ENCODE results near the gene CARS1.

Gene CARS1

DNA sequence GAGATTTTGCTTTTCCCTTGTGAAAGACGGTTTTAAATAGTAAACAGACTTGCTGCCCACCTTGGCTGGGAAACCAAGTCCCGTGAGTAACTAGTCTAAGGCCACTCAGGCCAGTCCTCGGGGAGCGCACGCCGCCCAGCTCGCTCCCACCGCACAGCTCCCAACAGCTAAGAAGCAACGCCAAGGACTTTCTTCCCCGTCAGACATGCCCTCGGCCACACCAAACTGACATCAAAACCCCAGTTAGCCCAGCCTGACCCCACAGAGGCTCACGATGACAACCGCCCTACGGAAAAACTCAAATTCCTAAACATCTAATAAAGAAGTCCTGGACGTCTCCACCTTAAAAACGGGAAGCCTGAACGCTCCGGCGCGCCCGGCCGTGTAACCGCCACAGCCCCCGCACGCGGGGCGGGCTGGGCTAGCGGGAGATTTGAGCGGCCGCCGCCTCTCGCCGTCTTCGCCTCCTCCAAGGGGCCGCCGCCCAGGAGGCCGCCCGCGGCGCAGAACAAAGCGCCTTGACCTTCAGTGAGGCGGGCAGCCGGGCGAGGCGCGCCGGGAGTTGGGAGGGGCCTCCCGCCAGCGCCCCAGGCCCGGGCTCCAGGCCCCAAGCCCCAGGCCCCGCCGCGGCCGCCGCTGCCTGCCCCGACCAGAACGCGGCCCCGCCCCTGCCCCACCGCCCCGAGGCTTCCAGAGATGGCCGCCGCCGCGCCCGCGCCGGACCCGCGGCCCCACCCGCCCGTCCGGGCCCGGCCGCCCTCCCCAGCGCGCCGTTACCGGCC, 65.6 kb downstream of the CARS1 start:
- no peak for DNase-seq (ENCODE audit: low read depth)

GRCh38 chr11:2990617-2991451, 66.4 kb downstream of the CARS1 start:
- DNase-seq (ENCODE audit: low read depth), result no peak

- DNase-seq (ENCODE audit: low read depth), result no peak
Measured at GRCh38 chr11:2989551-2989950, 67.7 kb downstream of the CARS1 start.

GRCh38 chr11:2989006-2989405, 68.2 kb downstream of the CARS1 start:
- DNase-seq (ENCODE audit: low read depth), result no peak

- no peak for DNase-seq (ENCODE audit: low read depth)
Measured at GRCh38 chr11:2987881-2988861, 69.1 kb downstream of the CARS1 start.

GRCh38 chr11:2983908-2984307, 73.3 kb downstream of the CARS1 start:
- DNase-seq (ENCODE audit: low read depth), result no peak

DNA sequence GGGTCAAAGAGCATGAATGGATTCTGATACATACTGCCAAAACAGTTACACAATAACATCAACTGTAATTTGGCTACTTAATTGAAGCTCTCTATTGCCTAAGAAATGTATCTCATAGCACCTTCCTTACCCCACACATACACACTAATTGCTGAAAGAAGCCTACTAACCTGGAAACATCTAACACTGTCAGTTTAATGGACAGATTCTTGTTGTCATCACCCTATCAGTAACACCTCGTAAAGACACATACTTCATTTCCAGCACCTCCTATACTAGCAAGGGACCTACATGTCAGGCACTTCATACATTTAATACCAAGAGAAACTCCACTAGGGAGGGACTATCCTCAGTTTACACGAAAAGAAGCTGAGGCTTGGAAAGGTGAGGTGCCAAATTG, 75.0 kb downstream of the CARS1 start:
- DNase-seq (ENCODE audit: low read depth), result no peak

DNA sequence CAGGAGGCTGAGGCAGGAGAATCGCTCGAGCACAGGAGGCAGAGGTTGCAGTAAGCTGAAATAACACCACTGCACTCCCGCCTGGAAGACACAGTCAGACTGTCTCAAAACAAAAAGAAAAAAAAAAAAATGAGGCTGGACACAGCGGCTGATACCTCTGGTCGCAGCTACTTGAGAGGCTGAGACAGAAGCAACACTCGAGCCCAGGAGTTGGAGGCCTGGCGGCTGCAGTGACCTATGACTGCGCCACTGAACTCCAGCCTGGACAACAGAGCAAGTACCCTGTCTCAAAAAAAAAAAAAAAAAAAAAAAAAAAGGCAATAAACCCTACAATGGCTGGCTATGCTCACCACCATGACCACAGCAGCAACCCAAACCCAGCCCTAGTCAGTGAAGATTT, 76.1 kb downstream of the CARS1 start:
- no peak for DNase-seq (ENCODE audit: low read depth)

DNA sequence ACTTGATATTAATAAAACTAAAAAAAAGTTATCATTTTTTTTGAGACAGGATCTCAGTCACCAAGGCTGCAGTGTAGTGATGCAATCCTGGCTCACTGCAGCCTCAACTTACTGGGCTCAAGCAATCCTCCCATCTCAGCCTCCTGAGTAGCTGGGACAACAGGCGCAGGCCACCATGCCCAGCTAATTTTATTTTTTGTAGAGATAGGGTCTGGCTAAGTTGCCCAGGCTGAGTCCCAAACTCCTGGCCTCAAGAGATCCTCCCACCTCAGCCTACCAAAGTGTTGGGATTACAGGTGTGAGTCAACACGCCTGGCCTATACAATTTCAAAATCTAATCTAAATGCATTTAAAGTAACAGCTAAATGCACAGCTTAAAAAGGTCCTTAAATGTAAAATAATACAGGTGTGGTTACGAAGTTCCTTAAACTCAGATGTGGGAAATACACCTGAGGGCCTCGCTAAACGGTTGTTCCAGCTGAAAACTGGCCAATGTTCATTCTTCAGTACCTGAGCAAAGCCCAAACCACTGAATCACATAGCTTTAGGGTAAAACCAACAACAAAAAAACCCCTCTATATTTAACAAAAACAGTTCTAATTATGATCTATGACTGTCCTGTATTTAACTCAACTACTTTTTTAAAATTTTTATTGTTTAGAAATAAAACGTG, 76.9 kb downstream of the CARS1 start:
- no peak for DNase-seq (ENCODE audit: low read depth)

GRCh38 chr11:2977113-2977512, 80.1 kb downstream of the CARS1 start:
- no peak for DNase-seq (ENCODE audit: low read depth)

DNA sequence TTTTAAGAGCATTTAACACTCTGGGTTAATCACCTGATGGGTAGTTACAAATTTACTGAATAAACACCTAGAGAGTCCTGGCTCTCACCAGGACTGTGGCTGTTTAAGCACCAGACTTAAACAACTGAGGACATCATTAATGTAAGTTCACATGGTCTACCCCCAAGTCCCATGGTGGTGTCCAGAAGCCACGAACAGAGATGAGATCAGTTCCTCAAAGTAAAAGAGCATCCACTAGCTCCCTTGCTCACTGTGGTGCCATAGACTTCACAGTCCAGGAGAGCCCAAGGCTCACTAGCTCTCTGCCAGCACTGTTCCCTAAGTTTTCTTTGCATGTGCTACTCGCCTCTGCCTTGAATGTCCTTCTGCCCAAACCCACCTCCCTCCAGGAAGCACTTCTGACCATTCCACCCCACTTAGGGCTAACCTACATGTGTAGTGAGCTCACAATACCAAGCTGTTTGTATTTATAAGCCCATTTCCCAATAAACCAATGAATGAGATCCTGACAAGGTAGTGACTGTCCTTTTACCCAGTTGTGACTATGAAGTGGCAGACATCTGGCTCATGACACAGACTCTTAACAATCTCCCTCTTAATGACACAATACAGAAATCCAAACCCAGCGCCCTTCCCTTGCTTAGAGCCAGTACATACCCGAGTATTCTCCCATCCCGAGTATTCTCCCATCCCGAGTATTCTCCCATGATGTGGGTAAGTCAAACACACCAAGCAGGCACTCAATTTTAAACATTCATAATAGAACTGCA, 80.7 kb downstream of the CARS1 start:
- DNase-seq (ENCODE audit: low read depth), result no peak

- no peak for DNase-seq (ENCODE audit: low read depth)
Measured at GRCh38 chr11:2975594-2975993, 81.6 kb downstream of the CARS1 start.

- no peak for DNase-seq (ENCODE audit: low read depth)
Measured at GRCh38 chr11:2974272-2974671, 83.0 kb downstream of the CARS1 start.

GRCh38 chr11:2968341-2968900, 88.8 kb downstream of the CARS1 start:
- DNase-seq (ENCODE audit: low read depth), result no peak

DNA sequence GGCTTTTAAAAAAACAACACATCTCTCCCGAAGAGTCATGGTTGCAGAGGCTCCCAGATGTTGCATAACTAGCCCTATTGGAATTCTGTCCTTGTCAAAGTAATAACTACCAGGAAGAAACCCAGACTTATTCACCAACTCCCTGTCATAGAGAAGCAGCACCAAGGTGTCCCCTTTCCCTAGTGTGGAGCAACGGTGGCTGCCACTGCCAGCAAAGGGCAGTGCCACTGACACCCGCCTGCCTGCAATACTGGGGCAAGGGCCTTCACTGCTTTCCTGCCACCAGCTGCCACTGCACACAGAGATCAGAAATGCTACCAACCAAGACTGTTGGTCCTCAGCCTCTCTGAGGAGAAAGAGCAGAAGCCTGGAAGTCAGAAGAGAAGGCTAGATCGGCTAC, 92.4 kb downstream of the CARS1 start:
- no peak for DNase-seq (ENCODE audit: low read depth)

DNA sequence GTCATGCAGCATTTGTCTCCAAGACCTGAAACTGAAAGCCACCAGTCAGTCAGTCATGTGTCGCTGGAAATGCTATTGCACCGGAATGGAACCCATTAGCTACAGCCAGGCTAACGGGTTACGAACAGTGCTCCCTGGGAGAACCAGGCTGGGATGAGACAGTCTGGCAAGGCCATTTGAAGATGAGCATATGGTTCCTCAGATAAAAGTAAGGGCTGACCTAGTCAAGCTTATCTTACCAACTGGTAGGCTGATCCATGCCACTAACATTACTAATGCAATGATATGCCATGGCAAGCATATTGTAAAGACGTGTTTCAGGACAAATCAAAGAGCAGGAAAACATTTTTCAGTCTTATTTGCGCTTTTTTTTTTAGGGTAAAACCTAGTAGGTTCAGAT, 93.5 kb downstream of the CARS1 start:
- DNase-seq (ENCODE audit: low read depth), result no peak

GRCh38 chr11:2963112-2963754, 94.0 kb downstream of the CARS1 start:
- no peak for DNase-seq (ENCODE audit: low read depth)

- no peak for DNase-seq (ENCODE audit: low read depth)
Measured at GRCh38 chr11:2961080-2961479, 96.1 kb downstream of the CARS1 start.

DNA sequence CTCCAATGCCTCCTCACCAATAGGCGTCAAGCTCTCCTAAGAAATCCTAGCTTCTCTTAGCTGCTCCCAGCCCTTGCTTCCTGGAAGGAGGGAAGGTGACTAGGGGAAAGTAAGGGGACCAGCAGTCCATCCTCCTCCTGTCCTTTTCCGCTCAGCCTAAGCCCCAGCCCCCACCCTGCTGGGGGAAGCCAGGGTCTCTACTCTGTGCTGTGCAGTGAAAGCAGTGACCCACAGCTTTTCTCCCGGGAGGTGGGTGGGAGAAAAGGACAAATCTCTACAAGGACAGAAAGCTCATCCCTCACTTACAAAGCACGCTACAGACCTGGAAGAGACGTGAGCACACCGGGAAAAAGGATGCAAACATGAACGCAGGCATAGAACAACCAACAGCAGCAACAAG, 97.1 kb downstream of the CARS1 start:
- no peak for DNase-seq (ENCODE audit: low read depth)

GRCh38 chr11:2958251-2958650, 99.0 kb downstream of the CARS1 start:
- no peak for DNase-seq (ENCODE audit: low read depth)

Data from non-pigmented ciliary epithelial cell (primary cell).